ENCODE results near the gene ELOB. TPM values are rescaled to one million over a fixed set of nuclear protein-coding genes. Genes with fewer than 3 reads are reported as not detected.

The ELOB gene
- total and polyA plus RNA-seq, 2 of the 13 experiments (the other 11 are each of a cell fraction or from before 2014, with no cell fraction given): 208 to 225 TPM

GRCh38 chr16:2777231-2777902, at the start of gene ELOB (continued):
- TF ChIP-seq ZBTB37 (CRISPR knock-in tag; IDR thresholded peaks at IDR 0.05) (no peak), ZNF546 (CRISPR knock-in tag; conservative IDR thresholded peaks at IDR 0.05) (peak; percentile 74; the same call in 1 of the 2 replicates), SP1 (IDR thresholded peaks at IDR 0.05) (no peak), SP1 (CRISPR knock-in tag; IDR thresholded peaks at IDR 0.05) (peak; percentile 61), ZNF782 (CRISPR knock-in tag; IDR thresholded peaks at IDR 0.05; ENCODE audit: borderline replicate concordance) (peak; percentile 61; the same call in 1 of the 2 replicates), HNRNPLL (IDR thresholded peaks at IDR 0.05; ENCODE audit: low read depth, low read length, poor library complexity, severe bottlenecking) (peak; percentile 54), MZF1 (CRISPR knock-in tag; IDR thresholded peaks at IDR 0.05; ENCODE audit: borderline replicate concordance) (no peak), LRRFIP1 (CRISPR knock-in tag; conservative IDR thresholded peaks at IDR 0.05) (no peak), ZNF24 (IDR thresholded peaks at IDR 0.05) (no peak), ZNF780A (CRISPR knock-in tag; IDR thresholded peaks at IDR 0.05) (no peak), GFI1 (CRISPR knock-in tag; IDR thresholded peaks at IDR 0.05; ENCODE audit: borderline replicate concordance) (no peak; the same call in 1 of the 2 replicates), ZSCAN5A (CRISPR knock-in tag; IDR thresholded peaks at IDR 0.05; ENCODE audit: borderline replicate concordance) (no peak), MBD4 (IDR thresholded peaks at IDR 0.05; ENCODE audit: borderline replicate concordance, low read length) (no peak), MLLT10 (CRISPR knock-in tag; IDR thresholded peaks at IDR 0.05) (no peak), PAWR (CRISPR knock-in tag; IDR thresholded peaks at IDR 0.05; ENCODE audit: borderline replicate concordance) (no peak), SP5 (CRISPR knock-in tag; IDR thresholded peaks at IDR 0.05; ENCODE audit: borderline replicate concordance, low read depth) (no peak), PHF20 (CRISPR knock-in tag; IDR thresholded peaks at IDR 0.05) (peak; percentile 45; the same call in 1 of the 2 replicates), MAZ (IDR thresholded peaks at IDR 0.05; ENCODE audit: borderline replicate concordance, low read depth, low read length) (no peak), MAZ (CRISPR knock-in tag; IDR thresholded peaks at IDR 0.05; ENCODE audit: low read depth) (0 out of 2 replicates have a peak, but pooled peaks have one; percentile 17), POGZ (CRISPR knock-in tag; IDR thresholded peaks at IDR 0.05) (peak; percentile 29; the same call in 1 of the 2 replicates), ZNF33A (CRISPR knock-in tag; IDR thresholded peaks at IDR 0.05; ENCODE audit: borderline replicate concordance) (no peak), THYN1 (CRISPR knock-in tag; IDR thresholded peaks at IDR 0.05; ENCODE audit: borderline replicate concordance, low read depth) (no peak), ZNF563 (CRISPR knock-in tag; IDR thresholded peaks at IDR 0.05) (peak; percentile 65; the same call in 1 of the 2 replicates), NR3C1 (CRISPR knock-in tag; IDR thresholded peaks at IDR 0.05) (no peak)

Measured in HepG2 (cell line).